Measurements from ENCODE around the gene DAGLA. TPM values are rescaled to one million over a fixed set of nuclear protein-coding genes. Genes with fewer than 3 reads are reported as not detected.
A peak's percentile ranks its signal among the peaks of the same experiment; 100 is the strongest.

The DAGLA gene
- total RNA-seq, 1 experiment from 2014 or later = 4.5 TPM

DNA sequence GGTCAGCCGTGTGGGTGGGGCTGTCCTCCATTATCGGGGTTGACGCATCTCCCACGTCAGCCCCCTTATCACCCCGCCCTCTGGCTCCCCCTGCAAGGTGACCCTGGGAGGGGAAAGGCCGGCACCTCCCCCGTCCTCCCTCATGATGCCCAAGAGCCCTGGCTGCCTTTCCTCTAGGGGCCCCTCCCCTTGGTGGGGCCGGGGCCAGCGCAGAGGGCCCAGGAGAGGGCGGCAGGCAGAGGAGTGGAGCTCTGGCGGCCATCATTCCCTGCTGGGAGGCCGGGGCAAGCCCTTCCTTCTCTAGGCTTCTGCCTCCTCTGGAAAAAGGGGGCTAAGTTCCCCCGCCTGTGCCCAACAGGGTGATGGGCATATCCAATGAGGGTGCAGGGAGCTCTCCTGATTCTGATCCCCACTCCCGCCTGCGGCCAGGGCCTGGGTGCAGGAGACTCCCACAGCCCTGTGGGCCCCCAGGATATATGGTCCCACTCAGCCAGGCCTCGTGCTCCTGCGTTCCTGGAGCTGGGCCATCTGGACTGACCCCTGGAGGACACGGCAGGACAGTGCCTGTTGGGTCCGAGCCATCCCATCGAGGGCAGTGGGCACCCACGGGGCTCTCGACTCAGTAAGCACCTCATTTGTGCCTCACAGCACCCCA is 84.5 kb downstream of the DAGLA start:
- no peak overlapping the region for H3K27ac ChIP-seq (ENCODE audit: insufficient read length, low read depth, low read length)
- no peak overlapping the region for H4K8ac ChIP-seq (replicated peaks; ENCODE audit: insufficient read length, low read depth, low read length)
- no peaks in the 10 kb centered on the region for H3K23me2 ChIP-seq (ENCODE audit: insufficient read length, low read depth, low read length, poor library complexity, severe bottlenecking)
- no peaks in the 10 kb centered on the region for H3K27me3 ChIP-seq (ENCODE audit: insufficient read depth, low read length)
- H2AK5ac ChIP-seq (ENCODE audit: insufficient read length, low read length) = no peak overlapping the region
- no peak overlapping the region for H3K9ac ChIP-seq (ENCODE audit: extremely low read depth, insufficient read length, low read length)
- no peak overlapping the region for H2BK15ac ChIP-seq (ENCODE audit: low read depth, low read length)
- H3K14ac ChIP-seq (ENCODE audit: insufficient read depth, low read length) = no peak overlapping the region; the same call in 1 of the 2 replicates
- H3K9me3 ChIP-seq (ENCODE audit: control insufficient read depth, low read depth, low read length) = no peaks in the 10 kb centered on the region
- no peak for DNase-seq
- no peak overlapping the region for H3K18ac ChIP-seq (ENCODE audit: insufficient read length, low read depth, low read length)
- H3K79me1 ChIP-seq (ENCODE audit: insufficient read depth, low read depth, low read length, poor library complexity, severe bottlenecking) = no peaks in the 10 kb centered on the region
- Mint-ChIP-seq H3K9me3 (no peaks in the 10 kb centered on the region), H3K27ac (no peak overlapping the region), H3K36me3 (ENCODE audit: insufficient read depth in 1 of 3, low read depth in 3 of 3) (no peaks in the 10 kb centered on the region; a peak in 1 of 7 replicates), H3K27me3 (ENCODE audit: low read depth) (no peaks in the 10 kb centered on the region), H3K4me3 (no peak overlapping the region), H3K4me1 (peaks cover 28 to 46% of the 10 kb centered on the region in 2 experiments)
- no peaks in the 10 kb centered on the region; the same call in 1 of the 2 replicates for H3K4me1 ChIP-seq (ENCODE audit: insufficient read depth, low read length)
- no peak overlapping the region for H3K23ac ChIP-seq (ENCODE audit: insufficient read length, low read depth, low read length)
- no peak overlapping the region for H3K4ac ChIP-seq (ENCODE audit: low read depth, low read length)
- WGBS (ENCODE audit: extremely low coverage, insufficient read length, low lambda C conversion rate) = no CpG with 5 or more reads among the region's 22 CpGs
- H2AFZ ChIP-seq (ENCODE audit: low read length) = no peak overlapping the region
- no peak overlapping the region for H2BK120ac ChIP-seq (ENCODE audit: low read depth, low read length, poor library complexity, severe bottlenecking)
- H3T11ph ChIP-seq (ENCODE audit: low read length) = no peak overlapping the region
- H3K4me2 ChIP-seq (ENCODE audit: insufficient read depth, insufficient read length, low read length) = no peak overlapping the region
- H2BK20ac ChIP-seq (ENCODE audit: low read depth, low read length, poor library complexity, severe bottlenecking) = no peak overlapping the region
- no peak overlapping the region for H2BK5ac ChIP-seq (ENCODE audit: insufficient read length, low read length)
- H3K56ac ChIP-seq (ENCODE audit: insufficient read length, low read depth, low read length) = no peak overlapping the region
- no peak overlapping the region for H4K5ac ChIP-seq (ENCODE audit: insufficient read length, low read depth, low read length)
- H3K79me2 ChIP-seq (ENCODE audit: insufficient read depth, low read length) = no peaks in the 10 kb centered on the region
- H4K20me1 ChIP-seq (ENCODE audit: control insufficient read depth, insufficient read depth, insufficient read length) = no peaks in the 10 kb centered on the region
- H2BK12ac ChIP-seq (ENCODE audit: insufficient read length, low read depth, low read length) = no peak overlapping the region
- TF ChIP-seq, protein P1, sequence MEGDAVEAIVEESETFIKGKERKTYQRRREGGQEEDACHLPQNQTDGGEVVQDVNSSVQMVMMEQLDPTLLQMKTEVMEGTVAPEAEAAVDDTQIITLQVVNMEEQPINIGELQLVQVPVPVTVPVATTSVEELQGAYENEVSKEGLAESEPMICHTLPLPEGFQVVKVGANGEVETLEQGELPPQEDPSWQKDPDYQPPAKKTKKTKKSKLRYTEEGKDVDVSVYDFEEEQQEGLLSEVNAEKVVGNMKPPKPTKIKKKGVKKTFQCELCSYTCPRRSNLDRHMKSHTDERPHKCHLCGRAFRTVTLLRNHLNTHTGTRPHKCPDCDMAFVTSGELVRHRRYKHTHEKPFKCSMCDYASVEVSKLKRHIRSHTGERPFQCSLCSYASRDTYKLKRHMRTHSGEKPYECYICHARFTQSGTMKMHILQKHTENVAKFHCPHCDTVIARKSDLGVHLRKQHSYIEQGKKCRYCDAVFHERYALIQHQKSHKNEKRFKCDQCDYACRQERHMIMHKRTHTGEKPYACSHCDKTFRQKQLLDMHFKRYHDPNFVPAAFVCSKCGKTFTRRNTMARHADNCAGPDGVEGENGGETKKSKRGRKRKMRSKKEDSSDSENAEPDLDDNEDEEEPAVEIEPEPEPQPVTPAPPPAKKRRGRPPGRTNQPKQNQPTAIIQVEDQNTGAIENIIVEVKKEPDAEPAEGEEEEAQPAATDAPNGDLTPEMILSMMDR (conservative IDR thresholded peaks at IDR 0.05) = peak; percentile 20; the same call in 2 of the 3 replicates
- no peak overlapping the region for H4K91ac ChIP-seq (ENCODE audit: insufficient read length, low read depth, low read length)

All from H9 (cell line).